GM12892 (cell line): ENCODE data around the gene NUBPL.

Experiments
- POLR2A ChIP-seq: IDR thresholded peaks from 2 replicates; pipeline ENCODE4 v1.6.1; 2011; ENCODE audit warnings: low read depth, low read length, control low read depth
- TAF1 ChIP-seq: IDR thresholded peaks from 2 replicates; pipeline ENCODE4 v1.6.1; 2011; ENCODE audit warnings: low read depth, mild to moderate bottlenecking, control low read depth, low read length, borderline replicate concordance

DNA sequence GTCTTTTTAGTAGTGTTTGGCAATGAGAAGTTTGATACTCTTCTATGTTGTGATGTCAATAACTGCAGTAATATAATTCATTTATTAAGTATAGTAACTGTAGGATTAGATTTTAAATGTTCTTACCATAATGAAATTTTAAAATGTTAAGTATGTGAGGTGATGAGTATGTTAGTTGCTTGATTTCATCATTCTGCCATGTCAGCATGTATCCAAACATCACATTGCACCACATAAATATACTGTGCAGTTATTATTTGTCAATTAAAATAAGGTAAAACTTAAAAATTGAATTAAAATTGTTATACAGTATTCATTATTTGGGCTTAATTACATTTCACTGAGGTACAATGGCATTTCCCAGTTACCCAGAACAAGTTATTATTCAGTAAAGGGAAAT, 138.6 kb downstream of the NUBPL start:
- TF ChIP-seq POLR2A (no peak), TAF1 (no peak)
